Measurements from ENCODE around the gene PAFAH1B2. TPM values are rescaled to one million over a fixed set of nuclear protein-coding genes. Genes with fewer than 3 reads are reported as not detected.

Gene PAFAH1B2
- total RNA-seq = 72.0 and 78.5 TPM in 2 replicates

DNA sequence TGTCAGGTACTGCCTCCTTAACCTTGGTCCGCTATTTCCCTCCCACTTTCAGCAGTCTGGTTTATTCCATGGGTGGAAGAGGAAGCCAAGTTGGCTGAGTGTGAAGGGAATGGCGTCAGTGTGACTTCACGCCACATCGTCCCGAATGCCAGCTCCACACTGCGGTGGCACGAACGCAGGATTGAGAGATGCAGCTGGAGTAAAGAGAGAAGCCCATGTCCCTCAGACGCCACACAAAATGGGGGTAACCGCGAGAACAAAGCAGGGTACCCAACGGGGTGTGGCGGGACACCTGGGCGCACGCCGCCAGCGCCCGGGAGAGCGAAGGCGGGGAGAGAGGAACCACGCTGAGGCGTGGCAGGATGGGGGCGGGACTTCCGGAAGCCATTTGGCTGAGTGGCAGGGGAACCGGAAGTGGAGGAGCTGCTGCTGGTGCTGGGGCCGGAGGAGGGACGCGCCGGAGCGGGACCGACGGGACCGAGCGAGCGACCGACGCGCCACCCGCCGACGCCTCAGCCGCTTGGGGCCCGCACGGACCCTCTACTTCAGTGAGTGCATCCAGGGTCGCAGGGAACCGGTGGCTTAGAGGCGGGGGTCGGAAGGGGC lies at the start of gene PAFAH1B2:
Gene PAFAH1B2, plus strand, starts transcription at position 417 of the 606 bp plus-strand sequence. CDS start 8,161 bp downstream, outside the sequence.

GRCh38 chr11:117098269-117099232 lies 45.5 kb upstream of the PAFAH1B2 start, which contains the start of gene SIK3:
TSS of gene SIK3 (minus strand) at chr11:117098428. CDS start at chr11:117098415, 13 bp downstream.

DNA sequence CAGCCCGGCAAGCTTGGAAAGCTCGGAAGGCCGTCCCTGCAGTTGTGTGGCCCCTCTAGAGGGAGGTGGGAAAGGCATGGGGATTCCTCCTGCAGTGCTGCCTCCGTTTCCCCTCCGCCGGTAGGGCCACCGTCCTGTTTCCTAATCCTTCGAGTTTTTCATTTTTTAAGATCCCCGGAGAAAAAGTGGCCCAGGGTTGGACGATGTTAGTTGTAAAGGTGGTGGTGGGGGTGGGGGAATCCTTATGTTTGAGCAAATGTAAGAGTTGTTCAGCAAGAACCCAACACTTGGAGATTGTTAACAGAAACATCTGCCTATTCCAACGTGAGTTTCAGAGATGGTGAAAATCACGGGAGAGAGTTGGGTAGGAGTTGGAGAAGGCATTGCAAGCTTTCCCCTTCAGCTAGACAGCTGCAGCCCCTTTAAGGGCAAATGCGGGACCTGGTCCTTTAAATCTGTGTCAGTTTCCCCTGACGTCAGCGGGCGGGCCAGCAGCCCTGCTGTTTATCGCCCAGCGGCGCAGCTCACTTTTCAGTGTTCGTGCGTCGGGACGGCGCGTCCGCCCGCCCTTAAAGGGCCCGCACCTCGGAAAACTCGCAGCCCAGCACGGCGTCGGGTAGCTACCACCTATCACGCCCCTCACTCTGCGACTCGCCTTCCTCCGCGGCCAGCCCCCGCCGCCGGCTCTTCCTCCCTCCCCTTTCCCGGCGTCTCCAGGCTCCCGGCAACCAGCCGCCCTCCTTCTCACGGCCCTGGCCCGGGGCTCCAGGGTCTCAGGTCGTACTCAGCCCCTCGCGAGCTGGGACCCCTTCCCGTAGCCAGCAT lies 34.3 kb downstream of the PAFAH1B2 start, which contains the start of gene SIDT2:
Gene SIDT2, plus strand, starts transcription at position 534 of the 825 bp plus-strand sequence. CDS start 521 bp downstream, outside the sequence.

GRCh38 chr11:117199053-117199915 lies 55.2 kb downstream of the PAFAH1B2 start, which contains the start of gene TAGLN:
TSS of gene TAGLN (plus strand) at chr11:117199370. CDS start at chr11:117203014, 3,644 bp downstream.

Other genes with a start within 250 kb of the PAFAH1B2 start
- 11.3 and 15.8 TPM in 2 replicates for gene SIK3, start 45.9 kb upstream of the PAFAH1B2 start, total RNA-seq
- gene SIDT2, start 34.5 kb downstream of the PAFAH1B2 start, total RNA-seq = 14.3 and 16.7 TPM in 2 replicates
- gene TAGLN, start 55.1 kb downstream of the PAFAH1B2 start, total RNA-seq = 63.5 and 85.6 TPM in 2 replicates
- 28.2 and 37.5 TPM in 2 replicates for gene PCSK7, start 87.8 kb downstream of the PAFAH1B2 start, total RNA-seq
- gene RNF214, start 88.4 kb downstream of the PAFAH1B2 start, total RNA-seq = 8.4 and 9.0 TPM in 2 replicates
- gene BACE1-AS, start 147.1 kb downstream of the PAFAH1B2 start, total RNA-seq = 1.9 and 2.6 TPM in 2 replicates
- 22.6 and 22.9 TPM in 2 replicates for gene BACE1, start 172.0 kb downstream of the PAFAH1B2 start, total RNA-seq
- 22.2 and 25.2 TPM in 2 replicates for gene CEP164, start 183.6 kb downstream of the PAFAH1B2 start, total RNA-seq